Gastrocnemius medialis (tissue), 4 donors: ENCODE data around the gene ZNF800. TPM values are rescaled to one million over a fixed set of nuclear protein-coding genes. Genes with fewer than 3 reads are reported as not detected.

Source experiments
- ATAC-seq, 2 donors: fragments of 150-250 bp; one replicate each; pipeline ENCODE4 v1.9.1; 2016
- DNase-seq, 2 donors: peaks; one replicate each; pipeline ENCODE4 v3.0.0-alpha.2; 2019
- H3K27ac ChIP-seq, 4 donors: fragments of 200-600 bp; sonication (generic); 1 replicate in 1 of 4; 2 replicates in 3 of 4; pipeline ENCODE4 v1.5.1; 2016 to 2018; ENCODE audit warnings: mild to moderate bottlenecking in 2 of 4, moderate library complexity in 1 of 4
- H3K27me3 ChIP-seq, 3 donors: fragments of 200-600 bp; sonication (generic) in 2 of 3; 1 replicate in 1 of 3; 2 replicates in 2 of 3; pipeline versions ENCODE4 v1.5.1 to v1.6.0; 2016 to 2019; ENCODE audit warnings: mild to moderate bottlenecking in 1 of 3, moderate library complexity in 1 of 3
- H3K36me3 ChIP-seq, 2 donors: fragments of 200-600 bp; sonication (generic) in 1 of 2; one replicate each; pipeline ENCODE4 v1.5.1; 2017 to 2018
- H3K4me1 ChIP-seq, 2 donors: fragments of 200-600 bp; sonication (generic) in 1 of 2; one replicate each; pipeline ENCODE4 v1.5.1; 2016 to 2017; ENCODE audit warnings: mild to moderate bottlenecking in 2 of 2
- H3K4me3 ChIP-seq, 4 donors: fragments of 200-600 bp; sonication (generic) in 3 of 4; 1 replicate in 1 of 4; 2 replicates in 3 of 4; pipeline ENCODE4 v1.5.1; 2016 to 2019; ENCODE audit warnings: mild to moderate bottlenecking in 2 of 4
- H3K9me3 ChIP-seq, 3 donors: fragments of 200-600 bp; sonication (generic) in 2 of 3; 1 replicate in 1 of 3; 2 replicates in 2 of 3; pipeline ENCODE4 v1.5.1; 2016 to 2019
- CTCF ChIP-seq, 5 experiments: fragments of 450-650 bp in 3 of 5; fragments of 200-600 bp in 2 of 5; sonication (generic) in 2 of 5; IDR thresholded peaks in 4 of 5; conservative IDR thresholded peaks in 1 of 5; 1 replicate in 4 of 5; 2 replicates in 1 of 5; pipeline ENCODE4 v1.5.1; 2016 to 2019; ENCODE audit warnings: antibody characterized with exemption in 5 of 5, mild to moderate bottlenecking in 3 of 5, moderate library complexity in 3 of 5
- POLR2A ChIP-seq, 2 donors: fragments of 450-650 bp; IDR thresholded peaks; one replicate each; pipeline ENCODE4 v1.6.1; 2017; ENCODE audit warnings: antibody characterized with exemption in 2 of 2, mild to moderate bottlenecking in 2 of 2, moderate library complexity in 2 of 2
- in situ Hi-C, 4 donors: fragments of 200-750 bp; cut with MboI; loops; one replicate each; pipeline versions ENCODE4 v1.15.0 to v1.8.0; 2017; ENCODE audit warnings: low sequenced_read_pairs in 4 of 4
- intact Hi-C: fragments of 100-400 bp; cut with DNase I; formaldehyde crosslinking; loops from one replicate; pipeline ENCODE4 v1.15.1; 2023; ENCODE audit warnings: low total_unique reads
- total RNA-seq, 4 donors: library from RNA; depleted of rRNA; stranded (reverse); fragments of >200 nt; gene quantifications; one replicate each; pipeline versions ENCODE4 v1.1.0 to v1.2.3, GENCODE V29; 2016

Gene ZNF800
- total RNA-seq, 4 donors from 2014 or later: 22.1 to 41.3 (median 30.1) TPM

GRCh38 chr7:127353897-127354296 is 38.6 kb downstream of the ZNF800 start:
- no peak for ATAC-seq
- Histone ChIP-seq H3K27me3 (no peaks in the 10 kb centered on the region), H3K36me3 (no peaks in the 10 kb centered on the region), H3K4me3 (no peak overlapping the region), H3K9me3 (no peaks in the 10 kb centered on the region), H3K27ac (no peak overlapping the region), H3K4me1 (no peaks in the 10 kb centered on the region)
- intact Hi-C loops (no loop called here), in situ Hi-C loops (no loop called here)
- TF ChIP-seq POLR2A (IDR thresholded peaks at IDR 0.05) (no peak), CTCF (IDR thresholded peaks at IDR 0.05 in 4 of 5, conservative IDR thresholded peaks at IDR 0.05 in 1 of 5) (no peak)
- no peak for DNase-seq

GRCh38 chr7:127350586-127350985 is 41.9 kb downstream of the ZNF800 start:
- TF ChIP-seq CTCF (IDR thresholded peaks at IDR 0.05 in 4 of 5, conservative IDR thresholded peaks at IDR 0.05 in 1 of 5) (no peak), POLR2A (IDR thresholded peaks at IDR 0.05) (no peak)
- intact Hi-C loops: no loop called here

GRCh38 chr7:127349881-127350280 is 42.6 kb downstream of the ZNF800 start:
- intact Hi-C loops: loop anchor here (10.0 kb wide), 1 partner anchor 165 kb away; no protein-coding TSS in a partner anchor
- ATAC-seq (no peak), DNase-seq (no peak)
- H3K4me1 ChIP-seq: no peaks in the 10 kb centered on the region
- H3K4me3 ChIP-seq: no peak overlapping the region
- no peaks in the 10 kb centered on the region for H3K9me3 ChIP-seq
- no peaks in the 10 kb centered on the region for H3K27me3 ChIP-seq
- in situ Hi-C loops: no loop called here
- H3K27ac ChIP-seq: no peak overlapping the region
- H3K36me3 ChIP-seq: no peaks in the 10 kb centered on the region
- no peak for TF ChIP-seq CTCF (IDR thresholded peaks at IDR 0.05 in 4 of 5, conservative IDR thresholded peaks at IDR 0.05 in 1 of 5)
- no peak for TF ChIP-seq POLR2A (IDR thresholded peaks at IDR 0.05)

More at GRCh38 chr7:127350586-127350985, 41.9 kb downstream of the ZNF800 start:
- no peak for DNase-seq
- Histone ChIP-seq H3K27me3 (no peaks in the 10 kb centered on the region), H3K9me3 (no peaks in the 10 kb centered on the region), H3K36me3 (no peaks in the 10 kb centered on the region), H3K27ac (no peak overlapping the region), H3K4me3 (no peak overlapping the region), H3K4me1 (no peaks in the 10 kb centered on the region)
- in situ Hi-C loops: no loop called here
- ATAC-seq: no peak

GRCh38 chr7:127348247-127348631 is 44.3 kb downstream of the ZNF800 start:
- Histone ChIP-seq H3K27ac (no peak overlapping the region), H3K4me1 (no peaks in the 10 kb centered on the region), H3K36me3 (no peaks in the 10 kb centered on the region), H3K4me3 (peak overlapping the region in 3 of 4 donors; percentile 26 to 44 (median 37)), H3K27me3 (no peaks in the 10 kb centered on the region), H3K9me3 (no peaks in the 10 kb centered on the region)
- TF ChIP-seq POLR2A (IDR thresholded peaks at IDR 0.05) (no peak), CTCF (IDR thresholded peaks at IDR 0.05 in 4 of 5, conservative IDR thresholded peaks at IDR 0.05 in 1 of 5) (no peak)
- in situ Hi-C loops: no loop called here
- intact Hi-C loops: loop anchor here (10.0 kb wide), 1 partner anchor 167 kb away; no protein-coding TSS in a partner anchor
- ATAC-seq (no peak), DNase-seq (no peak)
